Effector memory CD8-positive, alpha-beta T cell (primary cell): ENCODE measurements around the gene PEX13.
"Not testable (repeated sequence)": the region's sequence is repeated elsewhere in the genome, so short reads cannot be mapped to it uniquely, and the experiment has no call there.

Experiments used
- ATAC-seq: fragments of 150-1000 bp; cut with Tn5 transposase; replicated peaks from 2 replicates; pipeline ENCODE4 v1.10.0; 2021; ENCODE audit warnings: mild to moderate bottlenecking, moderate library complexity
- DNase-seq, 3 experiments: peaks; one replicate each; pipeline ENCODE4 v3.0.0; 2021
- H3K27ac Mint-ChIP-seq, 2 donors: one replicate each; pipeline ENCODE4 v1.8.0; 2022; ENCODE audit warnings: mild to moderate bottlenecking in 2 of 2, mixed read lengths in 2 of 2, moderate library complexity in 2 of 2
- H3K27me3 Mint-ChIP-seq, 2 donors: one replicate each; pipeline ENCODE4 v1.8.0; 2022; ENCODE audit warnings: mixed read lengths in 2 of 2
- H3K36me3 Mint-ChIP-seq: one replicate; pipeline ENCODE4 v1.8.0; 2022; ENCODE audit warnings: mild to moderate bottlenecking, moderate library complexity, mixed read lengths; ENCODE audit not compliant: insufficient read depth
- H3K4me1 Mint-ChIP-seq, 2 donors: one replicate each; pipeline ENCODE4 v1.8.0; 2022; ENCODE audit warnings: low read depth in 2 of 2, mixed read lengths in 2 of 2
- H3K4me3 Mint-ChIP-seq, 2 donors: one replicate each; pipeline ENCODE4 v1.8.0; 2022; ENCODE audit warnings: mild to moderate bottlenecking in 2 of 2, mixed read lengths in 2 of 2, moderate library complexity in 2 of 2
- H3K9me3 Mint-ChIP-seq, 2 donors: one replicate each; pipeline ENCODE4 v1.8.0; 2022; ENCODE audit warnings: mixed read lengths in 2 of 2

The PEX13 gene

DNA sequence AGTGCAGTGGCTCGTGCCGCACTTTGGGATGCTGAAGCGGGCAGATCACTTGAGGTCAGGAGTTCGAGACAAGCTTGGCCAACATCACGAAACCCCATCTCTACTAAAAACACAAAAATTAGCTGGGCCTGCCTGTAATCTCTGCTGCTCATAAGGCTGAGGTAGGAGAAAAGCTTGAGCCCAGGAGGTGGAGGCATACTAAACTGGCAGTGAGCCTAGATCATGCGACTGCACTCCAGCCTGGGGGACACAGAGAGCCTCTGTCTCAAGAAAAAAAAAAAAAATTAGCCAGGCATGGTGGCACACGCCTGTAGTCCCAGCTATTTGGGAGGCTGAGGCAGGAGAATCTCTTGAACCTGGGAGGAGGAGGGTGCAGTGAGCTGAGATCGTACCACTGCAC lies 29.9 kb upstream of the PEX13 start:
- not testable (repeated sequence) for ATAC-seq, H3K36me3 Mint-ChIP-seq, H3K27me3 Mint-ChIP-seq, H3K9me3 Mint-ChIP-seq, DNase-seq, H3K4me3 Mint-ChIP-seq, H3K4me1 Mint-ChIP-seq
- peak overlapping the region in 1 of 2 donors; percentile 69 for H3K27ac Mint-ChIP-seq

GRCh38 chr2:60989259-60989658 lies 28.3 kb upstream of the PEX13 start:
- no peaks in the 10 kb centered on the region for H3K27me3 Mint-ChIP-seq
- H3K4me1 Mint-ChIP-seq, result peaks cover 7% of the 10 kb centered on the region in 2 donors
- no peaks in the 10 kb centered on the region for H3K9me3 Mint-ChIP-seq
- no peak overlapping the region for H3K4me3 Mint-ChIP-seq
- peak overlapping the region in 1 of 2 donors; percentile 11 for H3K27ac Mint-ChIP-seq
- H3K36me3 Mint-ChIP-seq, result peaks cover 5% of the 10 kb centered on the region
- DNase-seq (no peak), ATAC-seq (no peak)

DNA sequence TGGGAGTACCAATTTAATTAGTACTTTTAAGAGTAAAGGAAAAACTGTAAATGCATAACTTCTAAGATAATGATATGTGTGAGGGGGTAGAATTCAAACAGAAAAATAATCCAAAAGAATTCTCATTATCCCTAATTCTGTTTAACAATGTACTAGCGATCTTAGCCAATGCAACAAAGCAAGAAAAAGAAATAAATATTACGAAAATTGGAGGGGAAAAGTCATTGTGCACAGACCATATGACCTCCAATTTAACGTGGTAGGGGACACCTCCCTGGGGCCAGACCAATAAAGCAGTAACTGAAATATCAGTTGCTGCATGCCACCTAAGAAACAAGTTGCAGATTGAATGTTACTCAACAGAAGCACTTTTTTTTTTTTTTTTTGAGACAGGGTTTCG lies 25.9 kb upstream of the PEX13 start:
- DNase-seq (no peak), ATAC-seq (no peak)
- Mint-ChIP-seq H3K27me3 (no peaks in the 10 kb centered on the region), H3K4me3 (no peak overlapping the region), H3K9me3 (no peaks in the 10 kb centered on the region), H3K27ac (peak overlapping the region in 1 of 2 donors; percentile 17), H3K4me1 (peaks cover 4 to 7% of the 10 kb centered on the region in 2 donors), H3K36me3 (peaks cover 5% of the 10 kb centered on the region)

DNA sequence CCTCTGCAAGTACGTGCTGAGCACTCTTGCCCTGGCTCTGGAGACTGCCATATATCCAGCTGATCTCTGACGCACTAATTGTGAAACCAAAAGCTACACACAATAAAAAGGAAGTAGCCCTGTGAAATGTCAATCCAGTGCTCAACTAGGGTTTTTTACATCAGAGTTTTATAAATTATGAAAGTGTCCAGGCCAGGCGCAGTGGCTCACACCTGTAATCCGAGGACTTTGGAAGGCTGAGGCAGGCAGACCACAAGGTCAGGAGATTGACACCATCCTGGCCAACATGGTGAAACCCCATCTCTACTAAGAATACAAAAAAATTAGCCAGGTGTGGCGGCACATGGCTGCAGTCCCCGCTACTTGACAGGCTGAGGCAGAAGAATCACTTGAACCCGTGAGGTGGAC lies 24.5 kb upstream of the PEX13 start:
- Mint-ChIP-seq H3K4me3 (peak overlapping the region; percentile 68 to 72), H3K36me3 (peaks cover 5% of the 10 kb centered on the region), H3K27me3 (no peaks in the 10 kb centered on the region), H3K4me1 (peaks cover 4 to 7% of the 10 kb centered on the region in 2 donors), H3K27ac (peak overlapping the region; percentile 96 to 97), H3K9me3 (no peaks in the 10 kb centered on the region)
- peak; percentile 25 to 40 (median 26) for DNase-seq
- peak; percentile 100 for ATAC-seq

- DNase-seq (no peak), ATAC-seq (no peak)
- H3K4me1 Mint-ChIP-seq, result peaks cover 4 to 7% of the 10 kb centered on the region in 2 donors
- peaks cover 5% of the 10 kb centered on the region for H3K36me3 Mint-ChIP-seq
- peak overlapping the region in 1 of 2 donors; percentile 48 for H3K4me3 Mint-ChIP-seq
- H3K27me3 Mint-ChIP-seq, result no peaks in the 10 kb centered on the region
- peak overlapping the region; percentile 96 to 97 for H3K27ac Mint-ChIP-seq
- no peaks in the 10 kb centered on the region for H3K9me3 Mint-ChIP-seq
These were observed 23.4 kb upstream of the PEX13 start for GRCh38 chr2:60994131-60994530.

GRCh38 chr2:60998628-60999545 lies 18.6 kb upstream of the PEX13 start:
- no peaks in the 10 kb centered on the region for H3K4me1 Mint-ChIP-seq
- H3K36me3 Mint-ChIP-seq, result no peaks in the 10 kb centered on the region
- ATAC-seq (peak; percentile 83), DNase-seq (peak; percentile 25 to 33 (median 32))
- H3K4me3 Mint-ChIP-seq, result no peak overlapping the region
- no peak overlapping the region for H3K27ac Mint-ChIP-seq
- no peaks in the 10 kb centered on the region for H3K27me3 Mint-ChIP-seq
- H3K9me3 Mint-ChIP-seq, result no peaks in the 10 kb centered on the region

DNA sequence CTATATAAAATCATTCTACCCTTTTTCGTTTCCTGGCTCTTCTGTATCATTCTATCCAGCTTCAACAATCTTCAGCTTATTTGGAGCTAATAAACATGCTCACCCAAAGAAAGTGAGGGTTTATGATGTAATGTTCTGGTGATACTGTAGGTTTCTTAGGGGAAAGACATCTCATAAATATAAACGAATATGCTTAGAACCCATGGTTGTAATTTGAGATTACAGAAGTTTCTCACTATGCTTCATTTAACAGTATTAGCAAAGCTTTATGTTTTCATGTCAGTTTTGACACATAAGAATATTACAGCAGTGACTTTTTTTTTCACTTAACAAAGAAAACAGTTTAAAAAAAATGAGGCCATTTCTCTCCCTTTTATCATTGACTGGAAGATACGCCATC lies 11.8 kb upstream of the PEX13 start:
- H3K9me3 Mint-ChIP-seq, result no peaks in the 10 kb centered on the region
- H3K4me3 Mint-ChIP-seq, result no peak overlapping the region
- H3K27ac Mint-ChIP-seq, result no peak overlapping the region
- H3K36me3 Mint-ChIP-seq, result peaks cover 4% of the 10 kb centered on the region
- no peak for DNase-seq
- no peak for ATAC-seq
- H3K27me3 Mint-ChIP-seq, result no peaks in the 10 kb centered on the region
- no peaks in the 10 kb centered on the region for H3K4me1 Mint-ChIP-seq

DNA sequence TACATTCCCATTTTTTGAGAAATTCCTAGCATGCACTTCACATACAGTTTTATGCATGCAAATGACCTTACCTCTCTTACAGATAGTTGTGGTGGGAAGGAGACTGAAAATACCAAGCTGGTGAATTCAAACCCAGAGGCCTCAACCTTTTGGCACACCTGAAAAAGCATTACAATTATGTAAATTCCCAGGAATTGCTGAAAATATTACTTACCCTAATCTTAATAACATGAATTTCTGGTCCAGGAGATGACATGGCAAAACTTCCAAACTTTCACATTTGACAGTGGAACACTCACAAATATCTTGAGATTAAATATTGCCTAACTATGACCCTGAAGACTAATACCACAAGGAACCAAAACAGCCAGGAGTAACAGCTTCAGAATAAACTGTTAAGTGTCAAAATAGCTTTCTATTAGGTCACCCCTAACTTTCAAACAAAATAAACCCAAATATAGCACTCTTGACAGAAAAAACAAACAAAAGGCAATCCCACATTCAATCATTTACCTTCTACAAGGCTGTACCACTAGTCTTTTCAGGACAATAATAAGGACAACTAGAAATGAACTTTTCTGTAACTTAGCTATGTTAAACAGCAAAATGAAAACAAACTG lies 10.9 kb upstream of the PEX13 start:
- DNase-seq, result no peak
- Mint-ChIP-seq H3K27me3 (no peaks in the 10 kb centered on the region), H3K36me3 (peaks cover 4% of the 10 kb centered on the region), H3K27ac (no peak overlapping the region), H3K4me3 (no peak overlapping the region), H3K9me3 (no peaks in the 10 kb centered on the region), H3K4me1 (no peaks in the 10 kb centered on the region)
- no peak for ATAC-seq

DNA sequence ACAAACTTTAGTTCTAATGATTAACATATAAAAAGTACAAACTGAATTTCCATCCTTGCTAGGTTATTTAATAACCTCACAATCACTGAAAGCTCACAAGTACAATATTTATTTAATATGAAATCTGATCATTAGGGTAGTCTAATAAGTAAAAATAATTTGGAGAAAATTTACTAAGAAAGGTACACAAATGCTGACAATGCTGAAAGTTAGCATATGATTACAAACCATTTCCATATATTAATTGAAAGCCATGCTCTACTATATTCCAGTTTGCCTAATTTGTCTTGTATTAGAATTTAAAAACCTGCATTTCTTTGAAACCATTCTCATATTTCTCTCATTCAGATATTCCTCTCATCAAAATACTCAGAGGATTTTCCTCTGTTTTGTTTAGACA lies 8.2 kb upstream of the PEX13 start:
- Mint-ChIP-seq H3K9me3 (no peaks in the 10 kb centered on the region), H3K4me3 (no peak overlapping the region), H3K36me3 (peaks cover 4% of the 10 kb centered on the region), H3K27me3 (no peaks in the 10 kb centered on the region), H3K4me1 (peaks cover 0 to 2% of the 10 kb centered on the region in 2 donors), H3K27ac (no peak overlapping the region)
- ATAC-seq (no peak), DNase-seq (no peak)

DNA sequence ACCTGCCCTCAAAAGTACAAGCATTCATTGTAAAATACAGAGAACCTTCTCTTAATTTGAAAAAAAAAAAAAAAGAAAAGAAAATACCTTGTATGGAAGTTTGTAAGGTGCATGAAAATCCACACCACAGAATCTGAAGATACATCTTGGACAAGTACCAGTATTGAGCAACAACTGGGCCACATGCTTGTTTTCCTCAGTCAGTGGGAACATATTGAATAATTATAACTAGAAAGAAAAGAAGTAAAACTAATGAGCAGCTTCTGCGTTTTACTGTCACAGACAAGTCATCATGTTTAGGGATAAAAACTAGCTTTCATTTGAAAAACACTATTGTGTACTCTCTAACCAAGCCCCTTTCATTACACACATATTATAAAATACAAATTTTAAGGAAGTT lies 5.8 kb upstream of the PEX13 start:
- Mint-ChIP-seq H3K36me3 (no peaks in the 10 kb centered on the region), H3K27me3 (no peaks in the 10 kb centered on the region), H3K27ac (no peak overlapping the region), H3K4me3 (no peak overlapping the region), H3K9me3 (no peaks in the 10 kb centered on the region), H3K4me1 (peaks cover 0 to 6% of the 10 kb centered on the region in 2 donors)
- DNase-seq (no peak), ATAC-seq (no peak)

- not testable (repeated sequence) for H3K9me3 Mint-ChIP-seq, H3K27me3 Mint-ChIP-seq
These were observed 5.2 kb upstream of the PEX13 start for GRCh38 chr2:61012303-61012702.

GRCh38 chr2:61013382-61013781 lies 4.1 kb upstream of the PEX13 start:
- no peak overlapping the region for H3K27ac Mint-ChIP-seq
- H3K4me3 Mint-ChIP-seq, result no peak overlapping the region
- DNase-seq, result no peak
- peaks cover 2 to 12% of the 10 kb centered on the region in 2 donors for H3K4me1 Mint-ChIP-seq
- H3K27me3 Mint-ChIP-seq, result no peaks in the 10 kb centered on the region
- peaks cover 9% of the 10 kb centered on the region for H3K36me3 Mint-ChIP-seq
- no peak for ATAC-seq
- no peaks in the 10 kb centered on the region for H3K9me3 Mint-ChIP-seq

More at GRCh38 chr2:61012303-61012702, 5.2 kb upstream of the PEX13 start:
- not testable (repeated sequence) for ATAC-seq, H3K36me3 Mint-ChIP-seq, DNase-seq, H3K4me1 Mint-ChIP-seq, H3K27ac Mint-ChIP-seq, H3K4me3 Mint-ChIP-seq

DNA sequence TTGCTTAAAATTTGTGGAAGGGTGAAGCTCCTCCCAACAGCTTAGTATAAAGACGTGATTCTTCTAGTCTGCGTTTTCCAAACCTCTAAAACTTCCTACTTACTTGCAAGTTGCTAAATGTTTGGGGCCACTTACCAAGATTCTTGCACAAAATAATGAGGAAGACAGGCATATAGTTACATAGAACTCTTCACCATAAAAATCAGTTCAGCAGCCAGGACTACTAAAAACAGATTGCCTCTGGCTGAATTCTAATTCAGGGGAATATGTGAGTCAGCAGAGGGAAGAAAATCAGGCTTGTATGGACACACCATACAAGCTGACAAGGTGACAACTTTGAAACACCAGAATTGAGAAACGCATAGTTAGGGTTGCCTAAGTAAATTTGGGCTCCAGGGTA lies 2.8 kb upstream of the PEX13 start:
- H3K9me3 Mint-ChIP-seq, result no peaks in the 10 kb centered on the region
- H3K27me3 Mint-ChIP-seq, result no peaks in the 10 kb centered on the region
- peaks cover 9% of the 10 kb centered on the region for H3K36me3 Mint-ChIP-seq
- H3K4me1 Mint-ChIP-seq, result peaks cover 8 to 24% of the 10 kb centered on the region in 2 donors
- DNase-seq, result no peak
- ATAC-seq, result no peak
- no peak overlapping the region for H3K27ac Mint-ChIP-seq
- peak overlapping the region in 1 of 2 donors; percentile 91 for H3K4me3 Mint-ChIP-seq

DNA sequence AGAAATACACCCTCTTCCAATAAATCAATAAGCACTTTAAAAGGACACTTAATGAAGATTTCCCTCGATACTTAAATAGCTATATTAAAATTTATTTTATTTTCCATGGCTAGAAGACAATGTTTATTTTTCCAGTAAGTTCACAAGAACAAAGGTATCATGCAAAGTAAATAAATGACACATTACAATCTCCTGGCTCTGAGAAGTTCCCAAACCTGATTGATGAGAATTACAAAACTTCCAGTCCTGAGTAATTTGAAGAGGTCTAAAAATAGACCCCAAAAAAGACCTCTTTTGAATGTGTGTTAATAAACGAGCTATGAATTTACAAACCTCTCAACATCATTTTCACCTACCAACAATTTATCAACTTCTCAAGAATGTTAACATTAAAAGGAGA lies 1.5 kb upstream of the PEX13 start:
- H3K27ac Mint-ChIP-seq, result peak overlapping the region in 1 of 2 donors; percentile 89
- no peaks in the 10 kb centered on the region for H3K9me3 Mint-ChIP-seq
- ATAC-seq (no peak), DNase-seq (no peak)
- peaks cover 9% of the 10 kb centered on the region for H3K36me3 Mint-ChIP-seq
- no peaks in the 10 kb centered on the region for H3K27me3 Mint-ChIP-seq
- H3K4me3 Mint-ChIP-seq, result peak overlapping the region; percentile 91 to 92
- peaks cover 12 to 25% of the 10 kb centered on the region in 2 donors for H3K4me1 Mint-ChIP-seq
